Activated CD4-positive, alpha-beta T cell treated with anti-CD3 and anti-CD28 coated beads, Interleukin-2, amount 50 U/mL, for 48 hours (primary cell): Measurements from ENCODE around the gene IVNS1ABP.
"Not testable (repeated sequence)": the region's sequence is repeated elsewhere in the genome, so short reads cannot be mapped to it uniquely, and the experiment has no call there.

Source experiments
- DNase-seq, 2 experiments: peaks; one replicate each; pipeline ENCODE4 v3.0.0-alpha.2; 2020

The IVNS1ABP gene

GRCh38 chr1:185291159-185291558 is 25.9 kb downstream of the IVNS1ABP start:
- DNase-seq: no peak

DNA sequence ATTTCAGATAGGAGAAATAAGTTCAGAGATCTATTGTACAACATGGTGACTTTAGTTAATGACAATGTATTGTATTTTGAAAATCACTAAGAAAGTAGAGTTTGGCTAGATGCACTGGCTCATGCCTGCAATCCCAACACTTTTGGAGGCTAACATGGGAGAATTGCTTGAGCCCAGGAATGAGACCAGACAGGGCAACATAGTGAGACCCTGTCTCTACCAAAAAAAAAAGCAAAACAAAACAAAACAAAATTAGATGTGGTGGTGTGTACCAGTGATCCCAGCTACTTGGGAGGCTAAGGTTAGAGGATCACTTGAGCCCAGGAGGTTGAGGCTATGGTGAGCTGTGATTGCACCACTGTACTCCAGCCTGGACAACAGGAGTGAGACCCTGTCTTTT is 27.2 kb downstream of the IVNS1ABP start:
- no peak for DNase-seq

DNA sequence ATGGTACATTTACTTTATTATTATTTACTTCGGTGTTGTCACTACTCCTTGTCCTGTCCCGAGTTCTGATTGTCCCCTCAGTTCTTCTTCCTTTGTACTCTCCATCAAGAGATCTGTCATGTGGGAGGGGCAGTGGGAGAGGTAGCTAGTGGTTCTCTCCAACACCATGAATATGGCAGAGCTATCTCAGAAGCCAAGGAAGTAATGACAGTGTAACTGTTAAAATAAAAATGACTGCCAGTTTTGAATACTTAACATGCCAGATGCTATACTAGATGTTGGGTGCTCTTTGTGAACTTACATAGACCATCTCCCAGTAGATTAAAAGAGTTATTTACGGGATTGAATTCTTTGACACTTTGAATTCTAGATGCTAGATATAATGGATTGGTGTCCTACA is 28.6 kb downstream of the IVNS1ABP start:
- DNase-seq: no peak

GRCh38 chr1:185287451-185287850 is 29.6 kb downstream of the IVNS1ABP start:
- no peak for DNase-seq

GRCh38 chr1:185284533-185285276 is 32.3 kb downstream of the IVNS1ABP start:
- DNase-seq: no peak

DNA sequence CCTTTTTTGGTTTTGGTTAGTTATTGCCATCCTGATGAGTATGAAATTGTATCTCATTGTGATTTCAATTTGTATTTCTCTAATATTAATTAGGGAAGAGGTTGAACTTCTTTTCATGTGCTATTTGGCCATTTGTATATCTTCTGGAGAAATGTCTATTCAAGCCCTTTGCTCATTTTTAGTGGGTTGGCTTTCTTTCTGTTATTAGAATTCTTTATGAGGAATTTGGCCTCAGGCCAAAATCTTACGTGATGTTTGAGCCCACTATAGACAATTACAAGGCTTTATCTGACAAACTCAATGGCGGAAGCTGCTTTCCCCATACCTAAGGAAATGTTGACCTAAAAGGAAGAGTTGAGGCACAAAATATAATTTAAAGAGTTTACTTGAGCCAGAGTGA is 32.9 kb downstream of the IVNS1ABP start:
- no peak for DNase-seq

GRCh38 chr1:185281245-185281644 is 35.8 kb downstream of the IVNS1ABP start:
- DNase-seq: no peak

DNA sequence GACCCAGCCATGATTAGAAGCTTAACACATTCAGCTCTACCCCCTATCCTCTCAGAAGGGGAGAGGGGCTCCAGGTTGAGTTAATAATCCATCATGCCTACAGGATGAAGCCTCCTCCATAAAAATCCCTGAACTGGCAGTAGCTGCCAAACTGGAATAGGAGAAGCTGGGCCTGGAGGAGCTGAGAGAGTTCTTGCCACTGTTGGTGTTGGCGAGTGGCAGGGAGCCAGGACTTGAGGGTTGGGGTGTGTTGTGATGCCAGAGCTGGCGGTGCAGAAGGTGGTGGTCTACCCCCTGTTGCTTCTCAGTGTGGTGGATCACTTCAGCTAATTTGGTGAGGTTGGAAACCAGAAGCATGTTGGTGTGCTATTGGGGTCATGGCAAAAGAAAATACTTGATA is 36.5 kb downstream of the IVNS1ABP start:
- no peak for DNase-seq

GRCh38 chr1:185279571-185279970 is 37.5 kb downstream of the IVNS1ABP start:
- no peak for DNase-seq

- DNase-seq: no peak
These were observed 45.1 kb downstream of the IVNS1ABP start for GRCh38 chr1:185271921-185272320.

DNA sequence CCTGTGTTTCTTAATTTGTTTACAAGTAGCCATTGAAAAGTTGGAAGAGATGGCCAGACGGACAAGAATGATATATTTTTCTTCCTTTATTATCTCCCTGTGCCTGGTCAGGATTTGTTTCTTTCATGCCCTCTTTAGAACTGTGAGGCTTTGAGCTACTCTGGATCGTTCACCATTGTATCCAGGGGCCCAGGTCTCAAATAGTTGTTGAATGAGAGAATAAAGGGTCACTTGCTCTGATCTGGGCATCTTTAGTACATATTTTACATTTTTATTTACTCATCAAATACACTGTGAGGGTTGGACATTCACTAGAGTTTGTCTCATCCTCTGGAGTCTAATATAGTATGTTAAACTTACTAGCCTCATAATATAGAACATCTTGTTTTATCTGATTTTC is 48.7 kb downstream of the IVNS1ABP start:
- DNase-seq: no peak

- DNase-seq: no peak
These were observed 49.3 kb downstream of the IVNS1ABP start for GRCh38 chr1:185267701-185268100.

DNA sequence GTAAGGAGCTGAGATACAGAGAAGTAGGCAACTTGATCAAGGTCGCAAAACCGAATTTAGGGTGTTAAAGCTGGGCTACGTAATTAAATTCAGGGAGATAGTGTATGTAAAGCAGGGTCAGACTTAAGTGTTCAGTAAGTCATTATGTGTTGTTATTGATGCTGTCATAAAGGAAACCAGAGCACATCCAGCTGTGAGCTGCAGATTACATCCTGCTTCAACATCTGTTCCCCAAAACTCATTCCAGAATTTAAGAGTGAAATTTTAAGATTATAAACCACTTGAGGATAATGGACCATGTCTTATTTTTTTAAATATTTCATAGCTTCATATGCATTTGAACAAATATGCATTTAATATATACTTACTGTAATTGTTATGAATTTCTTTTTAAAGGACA is 49.7 kb downstream of the IVNS1ABP start:
- no peak for DNase-seq

GRCh38 chr1:185265314-185265713 is 51.7 kb downstream of the IVNS1ABP start:
- no peak for DNase-seq

- DNase-seq: no peak
These were observed 53.3 kb downstream of the IVNS1ABP start for GRCh38 chr1:185263780-185264179.

GRCh38 chr1:185263292-185263691 is 53.8 kb downstream of the IVNS1ABP start:
- DNase-seq: no peak

GRCh38 chr1:185262151-185262550 is 54.9 kb downstream of the IVNS1ABP start:
- no peak for DNase-seq

- no peak for DNase-seq
These were observed 56.4 kb downstream of the IVNS1ABP start for GRCh38 chr1:185260611-185261010.

GRCh38 chr1:185258676-185259075 is 58.4 kb downstream of the IVNS1ABP start:
- DNase-seq: no peak

- no peak for DNase-seq
These were observed 59.2 kb downstream of the IVNS1ABP start for GRCh38 chr1:185257950-185258208.

DNA sequence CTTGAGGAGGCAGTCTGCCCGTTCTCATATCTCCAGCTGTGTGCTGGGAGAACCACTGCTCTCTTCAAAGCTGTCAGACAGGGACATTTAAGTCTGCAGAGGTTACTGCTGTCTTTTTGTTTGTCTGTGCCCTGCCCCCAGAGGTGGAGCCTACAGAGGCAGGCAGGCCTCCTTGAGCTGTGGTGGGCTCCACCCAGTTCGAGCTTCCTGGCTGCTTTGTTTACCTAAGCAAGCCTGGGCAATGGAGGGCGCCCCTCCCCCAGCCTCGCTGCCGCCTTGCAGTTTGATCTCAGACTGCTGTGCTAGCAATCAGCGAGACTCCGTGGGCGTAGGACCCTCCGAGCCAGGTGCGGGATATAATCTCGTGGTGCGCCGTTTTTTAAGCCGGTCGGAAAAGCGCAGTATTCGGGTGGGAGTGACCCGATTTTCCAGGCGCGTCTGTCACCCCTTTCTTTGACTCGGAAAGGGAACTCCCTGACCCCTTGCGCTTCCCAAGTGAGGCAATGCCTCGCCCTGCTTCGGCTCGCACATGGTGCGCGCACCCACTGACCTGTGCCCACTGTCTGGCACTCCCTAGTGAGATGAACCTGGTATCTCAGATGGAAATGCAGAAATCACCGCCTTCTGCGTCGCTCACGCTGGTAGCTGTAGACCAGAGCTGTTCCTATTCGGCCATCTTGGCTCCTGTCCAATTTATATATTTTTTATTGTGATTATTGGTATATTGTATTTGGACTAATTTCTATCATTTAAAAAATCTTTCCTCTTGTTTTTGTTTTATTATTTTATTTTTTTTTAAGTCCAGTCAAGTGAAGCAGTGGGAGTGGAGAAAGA is 59.7 kb downstream of the IVNS1ABP start:
- not testable (repeated sequence) for DNase-seq

- DNase-seq: not testable (repeated sequence)
These were observed 61.4 kb downstream of the IVNS1ABP start for GRCh38 chr1:185255595-185255994.

GRCh38 chr1:185252404-185252803 is 64.6 kb downstream of the IVNS1ABP start:
- DNase-seq: not testable (repeated sequence)

GRCh38 chr1:185251928-185252327 is 65.1 kb downstream of the IVNS1ABP start:
- DNase-seq: not testable (repeated sequence)

GRCh38 chr1:185250063-185250462 is 67.0 kb downstream of the IVNS1ABP start:
- DNase-seq: no peak
